NCI-H1417 treated with DMSO at 0.1 percent for 48 hours (cell line): ENCODE data around the gene NPPC.
"Not testable (repeated sequence)": the region's sequence is repeated elsewhere in the genome, so short reads cannot be mapped to it uniquely, and the experiment has no call there.

Experiments used
- DNase-seq: peaks from one replicate; lab custom pipeline; 2025; lab: John Stamatoyannopoulos, UW

The NPPC gene

DNA sequence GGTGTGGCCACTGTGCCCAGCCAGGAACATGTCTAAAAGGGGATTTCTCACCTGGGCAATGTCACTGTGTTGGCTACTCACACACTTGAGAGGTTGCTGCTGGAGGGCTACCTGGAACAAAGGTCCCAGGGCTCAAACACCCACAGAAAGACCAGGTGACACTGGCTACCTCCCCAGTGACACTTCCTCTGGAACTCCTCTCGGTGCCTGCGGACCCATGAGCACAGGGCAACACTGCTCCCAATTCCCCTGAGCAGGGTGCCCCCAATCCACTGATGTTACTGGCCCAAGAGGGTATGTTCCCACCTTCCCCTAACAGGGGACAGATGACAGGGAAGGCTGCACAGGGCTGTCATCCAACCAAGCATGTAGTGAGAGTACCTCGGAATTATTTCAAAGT is 5.8 kb downstream of the NPPC start:
- DNase-seq, result no peak

DNA sequence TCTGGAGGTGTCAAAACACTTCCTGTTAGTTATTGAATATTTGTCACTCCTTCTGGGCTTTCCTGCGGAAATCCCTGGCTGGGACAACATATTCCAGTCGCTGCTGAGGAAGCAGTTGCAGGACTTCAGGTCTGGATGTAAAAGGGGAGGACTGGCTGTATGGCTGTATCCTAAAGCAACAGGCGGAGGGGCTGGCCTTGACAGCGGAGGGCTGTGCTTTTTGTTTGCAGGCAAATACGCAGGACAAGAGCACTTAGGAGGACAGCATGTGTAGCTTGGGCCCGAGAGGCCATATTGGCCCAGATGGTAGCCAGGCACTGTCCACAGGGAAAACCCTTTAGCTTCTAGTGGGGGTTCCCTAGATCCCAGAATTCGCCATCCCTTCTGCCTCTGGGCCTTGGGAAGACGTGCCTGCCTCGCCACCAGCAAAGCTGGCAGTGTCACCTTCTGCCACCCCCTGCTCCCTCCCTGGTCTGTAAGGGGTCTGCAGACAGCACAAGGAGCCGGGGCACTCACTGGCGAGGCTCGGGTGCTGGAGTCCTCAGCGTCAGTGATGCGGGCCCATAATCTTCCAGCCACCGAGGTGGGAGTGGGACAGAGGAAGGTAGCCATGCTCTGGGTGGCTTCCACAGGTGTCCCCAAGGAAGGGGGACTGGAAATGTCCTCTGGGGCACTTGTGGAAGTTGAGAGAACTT is 6.7 kb downstream of the NPPC start:
- no peak for DNase-seq

- DNase-seq, result no peak
Measured at GRCh38 chr2:231918501-231919330, 7.5 kb downstream of the NPPC start.

DNA sequence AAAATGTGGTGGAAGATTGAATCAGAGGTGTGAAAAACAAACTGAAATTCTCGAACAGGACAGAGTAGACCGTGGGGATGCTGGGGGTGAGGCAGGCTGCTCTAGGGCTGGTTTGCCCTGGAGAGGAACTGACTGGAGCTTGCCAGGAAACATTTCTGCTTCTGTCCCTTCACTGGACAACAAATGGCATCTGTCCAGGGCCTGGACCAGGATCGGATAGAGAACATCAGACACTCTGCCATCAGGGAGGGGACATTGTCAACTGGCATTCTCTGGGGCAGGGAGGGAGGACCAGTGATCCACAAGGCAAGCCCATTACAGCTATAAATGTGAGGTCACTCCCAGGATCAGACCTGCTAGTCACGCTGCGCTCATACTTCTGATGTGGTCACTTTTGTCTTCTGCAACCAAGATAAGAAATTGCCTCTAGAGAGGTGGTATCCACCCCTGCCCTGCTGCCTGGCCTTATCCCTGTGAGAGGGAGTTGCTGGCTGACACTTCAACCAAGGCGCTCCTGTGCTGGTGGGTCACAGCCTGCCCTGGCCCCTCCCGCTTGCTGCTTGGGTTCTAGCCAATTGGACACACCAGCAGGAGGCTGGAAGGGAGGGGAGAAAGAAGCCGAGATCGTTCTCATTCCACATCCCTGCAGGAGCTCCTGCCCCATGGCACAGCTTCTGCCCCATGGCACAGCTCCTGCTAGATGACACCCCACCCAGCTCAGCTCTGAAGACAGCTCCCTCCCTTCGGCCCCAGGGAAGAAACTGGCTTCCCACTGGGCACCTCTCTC is 8.7 kb downstream of the NPPC start:
- no peak for DNase-seq

DNA sequence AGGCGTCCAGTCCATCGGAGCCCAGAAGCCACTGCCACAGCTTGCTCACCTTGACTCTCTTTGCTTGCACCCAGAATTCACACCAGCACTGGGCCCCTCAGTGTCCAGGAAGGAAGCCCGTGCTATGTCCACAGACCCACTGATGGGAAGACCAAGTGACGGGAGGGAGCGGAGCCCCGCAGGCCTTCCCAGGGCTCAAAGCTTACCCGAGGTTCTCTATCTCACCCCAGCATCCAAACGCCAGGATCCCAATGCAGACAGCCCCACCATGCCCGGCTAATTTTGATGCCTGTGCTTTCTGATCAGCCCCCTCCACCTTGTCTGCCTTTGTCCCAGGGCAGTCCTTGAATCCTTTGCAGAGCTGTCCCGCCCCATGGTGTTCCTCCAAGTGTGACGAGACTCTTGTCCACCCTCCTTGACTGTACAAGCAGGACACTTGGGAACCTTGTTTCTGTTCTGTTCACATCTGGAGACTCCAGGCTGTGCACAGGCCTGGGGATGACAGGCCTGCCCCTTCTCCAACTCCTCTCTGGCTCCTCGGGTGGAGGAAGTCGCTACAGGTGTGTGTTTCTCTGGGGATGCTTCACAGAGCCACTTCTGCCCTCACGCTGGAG is 12.0 kb downstream of the NPPC start:
- DNase-seq, result no peak

DNA sequence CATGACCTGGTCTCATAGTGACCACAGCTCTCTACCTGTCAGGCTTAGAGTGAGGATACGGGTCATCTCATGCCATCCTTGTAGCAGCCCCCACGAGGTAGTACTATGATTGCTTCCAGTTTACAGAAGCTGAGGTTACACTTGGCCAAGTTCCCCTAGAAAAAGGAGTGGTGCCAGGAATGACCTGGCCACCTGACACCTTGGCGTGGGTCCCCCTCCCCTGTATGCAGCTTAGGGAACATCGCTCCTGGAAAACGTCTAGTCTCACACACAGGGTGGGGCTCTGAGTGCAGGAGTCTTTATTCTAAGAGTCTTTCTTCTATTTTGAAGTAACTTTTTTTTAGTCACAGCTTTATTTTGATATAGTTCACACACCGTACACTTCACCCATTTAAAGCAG is 14.8 kb downstream of the NPPC start:
- no peak for DNase-seq

DNA sequence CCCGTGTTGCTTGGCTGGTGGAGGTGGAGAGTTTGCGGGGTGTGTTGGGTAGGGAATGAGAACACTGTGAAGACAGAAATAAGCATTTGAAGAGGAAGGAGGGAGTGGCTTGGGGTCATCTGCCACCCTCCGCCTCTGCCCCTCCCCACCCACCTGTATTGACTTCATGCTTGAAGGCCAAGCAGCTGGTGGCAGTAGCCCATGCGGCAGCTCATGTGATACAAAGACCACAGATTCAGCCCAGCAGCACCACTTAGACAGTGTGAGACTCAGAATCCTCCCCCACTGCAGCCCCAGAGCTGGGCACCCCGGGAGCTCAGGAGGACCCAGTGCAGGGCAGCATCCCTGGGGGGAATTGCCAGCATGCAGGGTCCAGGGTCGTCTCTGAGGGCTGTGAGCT is 15.4 kb downstream of the NPPC start:
- no peak for DNase-seq

DNA sequence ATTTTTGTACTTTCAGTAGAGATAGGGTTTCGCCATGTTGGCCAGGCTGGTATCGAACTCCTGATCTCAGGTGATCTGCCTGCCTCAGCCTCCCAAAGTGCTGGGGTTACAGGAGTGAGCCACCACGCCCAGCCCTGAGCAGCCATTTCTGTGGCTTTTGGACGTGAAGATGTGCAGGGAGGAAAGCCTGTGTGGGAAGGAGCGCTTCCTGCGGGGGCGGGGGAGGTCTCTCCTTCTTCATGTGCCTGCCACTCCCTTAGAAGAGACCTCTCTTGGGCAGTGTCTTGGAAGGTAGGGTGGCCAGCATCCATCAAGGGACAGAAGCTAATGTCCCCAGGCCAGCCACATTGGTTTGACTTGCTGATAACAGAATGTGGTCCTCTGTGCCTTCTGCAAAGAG is 16.0 kb downstream of the NPPC start:
- DNase-seq, result not testable (repeated sequence)

GRCh38 chr2:231909631-231910030 is 16.6 kb downstream of the NPPC start:
- DNase-seq, result no peak

GRCh38 chr2:231908584-231908983 is 17.6 kb downstream of the NPPC start:
- no peak for DNase-seq

GRCh38 chr2:231907765-231908164 is 18.4 kb downstream of the NPPC start:
- DNase-seq, result no peak

DNA sequence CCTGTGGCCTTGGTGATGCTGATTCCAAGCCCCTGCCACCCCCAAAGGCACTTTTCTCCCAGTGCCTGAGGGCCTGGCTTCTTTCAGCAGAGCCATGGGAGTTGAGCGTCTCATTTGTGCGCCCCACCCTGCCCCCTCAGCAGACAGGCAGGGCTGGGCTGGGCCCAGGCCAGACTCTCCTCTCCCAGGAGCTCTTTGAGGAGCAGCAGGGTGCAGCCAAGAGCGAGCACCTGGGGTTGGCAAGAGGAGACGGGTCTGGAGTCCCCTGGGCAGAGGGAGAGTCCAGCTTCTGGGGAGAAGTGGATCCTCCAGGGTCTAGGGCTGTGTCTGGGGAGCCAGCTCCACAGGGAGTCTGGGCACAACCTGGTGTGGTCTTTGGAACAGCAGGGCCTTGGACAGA is 21.2 kb downstream of the NPPC start:
- no peak for DNase-seq

GRCh38 chr2:231904161-231904611 is 22.0 kb downstream of the NPPC start:
- no peak for DNase-seq

DNA sequence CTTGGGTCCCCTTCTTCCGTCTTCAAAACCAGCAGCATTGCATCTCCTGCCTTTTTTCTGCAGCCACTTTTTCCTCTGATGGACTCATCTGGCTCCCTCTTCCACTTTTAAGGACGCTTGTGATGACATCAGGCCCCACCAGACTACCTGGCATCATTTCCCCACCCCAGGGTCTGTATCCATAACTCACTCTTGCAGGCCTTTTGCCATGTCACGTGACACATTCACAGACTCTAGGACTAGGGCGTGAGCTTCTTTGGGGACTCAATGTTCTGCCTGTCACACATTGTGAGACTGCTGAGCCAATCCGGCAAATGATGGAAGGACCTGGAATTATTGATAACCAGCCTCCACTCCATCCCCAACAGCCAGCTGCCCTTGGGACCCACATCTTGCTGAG is 23.6 kb downstream of the NPPC start:
- DNase-seq, result no peak

- no peak for DNase-seq
Measured at GRCh38 chr2:231900972-231901371, 25.2 kb downstream of the NPPC start.

GRCh38 chr2:231900486-231900942 is 25.7 kb downstream of the NPPC start:
- DNase-seq, result no peak

DNA sequence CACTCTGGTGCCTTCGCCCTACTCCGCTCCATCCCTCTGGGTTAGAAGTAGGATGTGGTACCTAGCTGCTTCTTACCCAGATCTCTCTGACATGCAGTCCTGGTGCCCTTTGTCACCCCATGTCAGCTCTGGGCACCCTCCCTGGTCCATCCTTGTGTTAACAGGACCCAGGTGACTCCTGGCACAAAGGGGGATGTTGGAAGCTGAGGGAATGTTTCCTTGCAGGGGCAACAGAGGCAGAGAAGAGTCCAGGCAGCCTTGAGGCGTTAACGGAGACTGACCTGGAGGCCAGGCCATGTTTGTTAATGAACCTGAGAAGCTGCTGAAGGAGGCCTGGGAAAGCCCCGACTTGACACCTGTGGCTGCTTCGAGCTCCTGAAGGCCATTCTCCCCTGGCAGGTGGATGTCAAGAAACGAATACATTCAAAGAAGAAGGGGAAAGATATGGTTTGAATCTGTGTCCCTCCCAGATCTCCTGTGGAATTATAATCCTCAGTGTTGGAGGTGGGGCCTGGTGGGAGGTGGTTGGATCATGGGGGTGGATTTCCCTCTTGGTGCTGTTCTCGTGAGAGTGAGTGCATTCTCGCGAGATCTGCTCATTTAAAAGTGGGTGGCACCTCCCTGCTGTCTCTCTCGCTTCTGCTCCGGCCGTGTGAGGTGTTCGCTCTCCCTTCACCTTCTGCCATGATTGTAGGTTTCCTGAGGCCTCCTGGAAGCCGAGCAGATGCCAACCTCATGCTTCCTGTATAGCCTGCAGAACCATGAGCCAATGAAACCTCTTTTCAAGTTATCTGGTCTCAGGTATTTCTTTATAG is 31.4 kb downstream of the NPPC start:
- no peak for DNase-seq

GRCh38 chr2:231891514-231891905 is 34.7 kb downstream of the NPPC start:
- no peak for DNase-seq

- DNase-seq, result no peak
Measured at GRCh38 chr2:231890896-231891513, 35.2 kb downstream of the NPPC start.

- DNase-seq, result no peak
Measured at GRCh38 chr2:231887756-231888155, 38.4 kb downstream of the NPPC start.
